Left colon (tissue), 2 donors: ENCODE measurements around the gene ACADVL. TPM values are rescaled to one million over a fixed set of nuclear protein-coding genes. Genes with fewer than 3 reads are reported as not detected.
"Not testable (repeated sequence)": the region's sequence is repeated elsewhere in the genome, so short reads cannot be mapped to it uniquely, and the experiment has no call there.

Experiments used
- ATAC-seq: fragments of 200-7000 bp; cut with Tn5 transposase; one replicate; pipeline ENCODE4 v1.9.1; 2020; ENCODE audit warnings: mild to moderate bottlenecking, moderate library complexity
- DNase-seq, 2 donors: peaks; one replicate each; pipeline ENCODE4 v3.0.0-alpha.2; 2020
- intact Hi-C, 2 donors: fragments of 100-400 bp; cut with DNase I in 1 of 2; cut with micrococcal nuclease in 1 of 2; formaldehyde crosslinking; loops; one replicate each; pipeline versions ENCODE4 v1.11.2 to v1.14.0; 2022; cut with DNase I, micrococcal nuclease
- total RNA-seq, 2 donors: library from RNA; stranded (reverse); fragmentation: NEBNext Ultra II Directional; extraction: Animal tissue kit (Norgen Biotek cat#: 25700); gene quantifications; one replicate each; pipeline ENCODE4 v1.2.1, GENCODE V29; 2021
- donor health status: DM: no; HTN: no; CAD: no.
- donor health status: DM: yes; HTN: yes; CAD: no.

Gene ACADVL
- total RNA-seq, 2 donors from 2014 or later = 784 to 1,134 TPM

- DNase-seq (peak; percentile 92 to 96), ATAC-seq (peak; percentile 51)
- intact Hi-C loops = no loop called here
These were observed 22.3 kb downstream of the ACADVL start, which contains the start of gene GABARAP for GRCh38 chr17:7241783-7242716. Gene GABARAP (minus strand): TSS chr17:7242449. CDS start chr17:7242330, 119 bp downstream.

GRCh38 chr17:7242717-7243452 is 23.1 kb downstream of the ACADVL start:
- intact Hi-C loops = no loop called here
- ATAC-seq (peak; percentile 59), DNase-seq (peak; percentile 96 to 99)

DNA sequence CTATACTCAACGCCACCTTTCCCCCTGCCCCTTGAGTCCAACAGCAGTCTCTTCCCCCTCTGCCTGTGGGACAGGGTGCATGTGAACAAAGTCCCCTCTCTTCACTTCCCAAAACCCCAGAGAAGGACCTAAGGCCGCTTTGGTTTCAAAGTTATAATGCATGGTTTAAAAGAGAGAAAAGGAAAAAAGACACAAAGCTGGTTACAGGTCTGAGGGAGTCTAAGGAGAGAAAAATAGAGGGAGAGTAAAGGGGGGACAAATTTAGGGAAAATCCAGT is 23.7 kb downstream of the ACADVL start:
- no peak for ATAC-seq
- no peak for DNase-seq
- intact Hi-C loops = no loop called here

GRCh38 chr17:7243838-7244237 is 24.1 kb downstream of the ACADVL start:
- ATAC-seq, intact Hi-C loops, DNase-seq: not testable (repeated sequence)

DNA sequence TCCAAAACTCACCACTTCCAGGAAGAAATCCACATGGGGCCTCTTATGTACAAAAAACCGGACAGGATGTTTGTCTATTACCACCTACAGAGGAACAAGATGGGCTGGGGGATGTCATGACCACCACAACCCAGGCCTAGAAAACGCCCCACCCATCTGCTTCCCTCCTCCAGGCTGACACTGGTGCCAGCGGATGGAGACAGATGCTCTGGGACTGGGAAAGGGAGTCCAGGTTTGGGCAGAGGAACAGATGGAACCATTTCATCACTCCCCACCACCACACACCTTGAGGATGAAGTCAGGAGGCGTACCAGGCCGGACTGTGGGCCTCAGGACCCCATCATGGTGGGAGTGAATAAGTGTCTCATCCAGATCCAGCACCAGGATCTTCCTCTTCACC is 27.0 kb downstream of the ACADVL start:
- ATAC-seq = no peak
- no peak for DNase-seq
- intact Hi-C loops = no loop called here

GRCh38 chr17:7248796-7249195 is 29.1 kb downstream of the ACADVL start:
- intact Hi-C loops = no loop called here
- no peak for ATAC-seq
- DNase-seq = no peak

DNA sequence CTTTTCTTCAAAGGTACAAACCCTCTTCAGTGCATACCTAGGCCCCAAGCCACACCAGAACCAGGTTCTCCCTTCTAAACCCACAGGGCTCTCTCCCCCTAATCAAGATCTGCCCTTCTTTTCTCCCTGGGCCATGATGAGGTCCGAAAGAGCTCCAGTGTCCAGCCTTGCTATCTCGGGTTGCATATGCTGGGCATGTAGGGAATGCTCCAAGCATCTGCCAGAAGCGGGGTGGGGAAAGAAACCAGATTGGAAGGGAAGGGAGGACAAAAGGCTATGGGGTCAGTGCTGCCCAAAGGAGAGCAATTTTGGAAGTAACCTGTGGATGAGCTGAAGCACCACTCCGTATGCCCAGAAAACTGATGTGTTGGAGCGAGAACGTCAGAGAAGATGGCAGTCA is 29.5 kb downstream of the ACADVL start:
- no peak for DNase-seq
- intact Hi-C loops = no loop called here
- ATAC-seq = no peak

- ATAC-seq (no peak), DNase-seq (no peak)
- intact Hi-C loops = no loop called here
These were observed 30.1 kb downstream of the ACADVL start for GRCh38 chr17:7249830-7250229.

DNA sequence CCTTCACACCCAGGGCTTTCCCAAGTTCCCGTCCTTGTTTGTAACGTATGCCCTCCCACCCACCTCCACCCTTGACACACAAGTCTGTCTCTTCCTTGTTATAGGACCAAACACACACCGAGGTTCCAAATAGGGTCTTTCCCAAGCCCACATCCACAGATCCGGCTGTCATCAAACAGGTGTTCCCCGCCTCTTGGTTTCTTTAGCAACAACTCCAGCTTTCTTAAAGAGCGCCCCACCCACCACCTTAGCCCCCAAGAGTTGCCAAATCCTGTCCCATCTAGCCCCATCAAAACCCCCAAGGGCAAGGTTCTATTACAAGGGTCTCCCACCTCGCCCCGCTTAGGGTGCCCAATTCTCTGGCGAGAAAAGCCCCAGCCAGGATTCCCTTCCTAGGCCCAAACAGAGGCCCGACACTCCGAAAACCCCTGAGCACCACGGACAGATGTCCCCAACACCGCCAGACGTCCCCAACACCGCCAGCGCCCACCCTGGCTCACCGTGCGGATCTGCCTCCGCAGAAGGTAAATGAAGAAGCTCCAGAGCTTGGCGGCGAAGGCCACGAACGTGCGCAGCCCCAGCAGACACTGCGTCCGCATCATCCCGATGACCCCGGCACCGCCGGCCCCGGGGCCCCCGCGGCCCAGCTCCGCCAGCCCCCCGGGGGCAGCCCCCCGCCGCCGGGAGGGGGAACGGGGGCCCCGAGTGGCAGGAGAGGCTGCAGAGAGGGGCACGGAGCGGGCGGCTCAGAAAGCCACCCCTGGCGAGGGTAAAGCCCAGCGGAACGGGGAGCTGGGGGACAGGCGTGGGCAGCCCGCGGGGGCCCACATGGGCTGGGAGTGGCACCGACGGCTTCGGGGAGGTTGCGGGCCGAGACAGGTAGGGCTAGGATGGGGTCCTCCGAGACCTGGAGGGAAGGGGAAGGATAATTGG is 31.2 kb downstream of the ACADVL start:
- intact Hi-C loops = no loop called here
- DNase-seq = peak in 1 of 2 donors; percentile 30
- ATAC-seq = no peak

GRCh38 chr17:7251661-7252175 is 32.0 kb downstream of the ACADVL start, which contains the start of gene CTDNEP1:
Gene CTDNEP1 (minus strand): TSS chr17:7251734. CDS start chr17:7251296, 438 bp downstream.
- peak; percentile 76 for ATAC-seq
- intact Hi-C loops = no loop called here
- peak; percentile 97 to 99 for DNase-seq

- peak; percentile 96 to 97 for DNase-seq
- ATAC-seq = peak; percentile 65
- intact Hi-C loops = no loop called here
These were observed 32.7 kb downstream of the ACADVL start, which contains the start of gene ELP5 for GRCh38 chr17:7252176-7253043. Gene ELP5 (plus strand): TSS chr17:7252215. CDS start chr17:7252551, 336 bp downstream.

- DNase-seq (no peak), ATAC-seq (no peak)
- intact Hi-C loops = no loop called here
These were observed 33.3 kb downstream of the ACADVL start for GRCh38 chr17:7253082-7253481.

DNA sequence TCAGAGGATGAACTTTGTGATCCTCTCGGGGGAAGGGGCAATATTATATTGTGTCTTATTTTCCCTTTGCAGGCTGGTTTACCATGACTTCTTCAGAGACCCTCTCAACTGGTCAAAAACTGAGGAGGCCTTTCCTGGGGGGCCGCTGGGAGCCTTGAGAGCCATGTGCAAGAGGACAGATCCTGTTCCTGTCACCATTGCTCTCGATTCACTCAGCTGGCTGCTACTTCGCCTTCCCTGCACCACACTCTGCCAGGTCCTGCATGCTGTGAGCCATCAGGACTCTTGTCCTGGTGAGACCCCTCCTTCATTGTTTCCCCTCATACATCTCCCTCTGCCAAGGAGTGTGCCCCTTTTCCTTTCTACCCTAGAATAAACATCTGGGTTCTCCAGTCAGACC is 34.8 kb downstream of the ACADVL start:
- intact Hi-C loops = no loop called here
- no peak for DNase-seq
- ATAC-seq = no peak

GRCh38 chr17:7256766-7257456 is 37.2 kb downstream of the ACADVL start:
- ATAC-seq (no peak), DNase-seq (peak in 1 of 2 donors; percentile 35)
- intact Hi-C loops = no loop called here

- ATAC-seq = peak; percentile 37
- intact Hi-C loops = no loop called here
- peak; percentile 77 to 92 for DNase-seq
These were observed 39.2 kb downstream of the ACADVL start for GRCh38 chr17:7258731-7259554.

DNA sequence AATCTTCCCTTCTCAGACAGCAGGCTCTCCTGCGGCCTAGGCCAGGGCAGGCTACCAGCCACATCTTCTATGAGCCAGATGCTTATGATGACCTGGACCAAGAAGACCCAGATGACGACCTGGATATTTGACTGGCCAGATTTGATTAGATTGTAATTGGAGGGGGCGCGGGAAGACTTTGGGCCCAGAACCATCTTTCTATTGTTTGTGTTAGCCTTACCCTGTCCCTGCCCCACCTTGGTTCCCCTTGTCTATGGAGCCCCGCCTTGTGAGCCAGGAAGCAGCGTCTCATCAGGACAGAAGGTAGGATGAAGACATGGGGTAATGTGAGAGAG is 39.8 kb downstream of the ACADVL start:
- no peak for ATAC-seq
- intact Hi-C loops = no loop called here
- DNase-seq = no peak
